ENCODE results near the gene ATF7IP2.
"Not testable (repeated sequence)": the region's sequence is repeated elsewhere in the genome, so short reads cannot be mapped to it uniquely, and the experiment has no call there.

DNA sequence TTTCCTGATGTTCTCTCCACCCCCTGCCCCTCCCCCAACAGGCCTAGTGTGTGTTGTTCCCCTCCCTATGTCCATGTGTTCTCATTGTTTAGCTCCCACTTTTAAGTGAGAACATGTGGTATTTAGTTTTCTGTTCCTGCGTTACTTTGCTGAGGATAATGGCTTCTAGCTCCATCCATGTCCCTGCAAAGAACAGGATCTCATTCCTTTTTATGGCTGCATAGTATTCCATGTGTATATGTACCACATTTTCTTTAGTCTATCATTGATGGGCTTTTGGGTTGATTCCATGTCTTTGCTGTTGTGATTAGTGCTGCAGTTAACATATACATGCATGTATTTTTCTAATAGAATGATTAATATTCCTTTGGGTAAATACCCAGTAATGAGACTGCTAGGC is 90.8 kb downstream of the ATF7IP2 start:
- TF ChIP-seq, protein P1, sequence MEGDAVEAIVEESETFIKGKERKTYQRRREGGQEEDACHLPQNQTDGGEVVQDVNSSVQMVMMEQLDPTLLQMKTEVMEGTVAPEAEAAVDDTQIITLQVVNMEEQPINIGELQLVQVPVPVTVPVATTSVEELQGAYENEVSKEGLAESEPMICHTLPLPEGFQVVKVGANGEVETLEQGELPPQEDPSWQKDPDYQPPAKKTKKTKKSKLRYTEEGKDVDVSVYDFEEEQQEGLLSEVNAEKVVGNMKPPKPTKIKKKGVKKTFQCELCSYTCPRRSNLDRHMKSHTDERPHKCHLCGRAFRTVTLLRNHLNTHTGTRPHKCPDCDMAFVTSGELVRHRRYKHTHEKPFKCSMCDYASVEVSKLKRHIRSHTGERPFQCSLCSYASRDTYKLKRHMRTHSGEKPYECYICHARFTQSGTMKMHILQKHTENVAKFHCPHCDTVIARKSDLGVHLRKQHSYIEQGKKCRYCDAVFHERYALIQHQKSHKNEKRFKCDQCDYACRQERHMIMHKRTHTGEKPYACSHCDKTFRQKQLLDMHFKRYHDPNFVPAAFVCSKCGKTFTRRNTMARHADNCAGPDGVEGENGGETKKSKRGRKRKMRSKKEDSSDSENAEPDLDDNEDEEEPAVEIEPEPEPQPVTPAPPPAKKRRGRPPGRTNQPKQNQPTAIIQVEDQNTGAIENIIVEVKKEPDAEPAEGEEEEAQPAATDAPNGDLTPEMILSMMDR (IDR thresholded peaks at IDR 0.05): not testable (repeated sequence)
- TF ChIP-seq, protein P2, sequence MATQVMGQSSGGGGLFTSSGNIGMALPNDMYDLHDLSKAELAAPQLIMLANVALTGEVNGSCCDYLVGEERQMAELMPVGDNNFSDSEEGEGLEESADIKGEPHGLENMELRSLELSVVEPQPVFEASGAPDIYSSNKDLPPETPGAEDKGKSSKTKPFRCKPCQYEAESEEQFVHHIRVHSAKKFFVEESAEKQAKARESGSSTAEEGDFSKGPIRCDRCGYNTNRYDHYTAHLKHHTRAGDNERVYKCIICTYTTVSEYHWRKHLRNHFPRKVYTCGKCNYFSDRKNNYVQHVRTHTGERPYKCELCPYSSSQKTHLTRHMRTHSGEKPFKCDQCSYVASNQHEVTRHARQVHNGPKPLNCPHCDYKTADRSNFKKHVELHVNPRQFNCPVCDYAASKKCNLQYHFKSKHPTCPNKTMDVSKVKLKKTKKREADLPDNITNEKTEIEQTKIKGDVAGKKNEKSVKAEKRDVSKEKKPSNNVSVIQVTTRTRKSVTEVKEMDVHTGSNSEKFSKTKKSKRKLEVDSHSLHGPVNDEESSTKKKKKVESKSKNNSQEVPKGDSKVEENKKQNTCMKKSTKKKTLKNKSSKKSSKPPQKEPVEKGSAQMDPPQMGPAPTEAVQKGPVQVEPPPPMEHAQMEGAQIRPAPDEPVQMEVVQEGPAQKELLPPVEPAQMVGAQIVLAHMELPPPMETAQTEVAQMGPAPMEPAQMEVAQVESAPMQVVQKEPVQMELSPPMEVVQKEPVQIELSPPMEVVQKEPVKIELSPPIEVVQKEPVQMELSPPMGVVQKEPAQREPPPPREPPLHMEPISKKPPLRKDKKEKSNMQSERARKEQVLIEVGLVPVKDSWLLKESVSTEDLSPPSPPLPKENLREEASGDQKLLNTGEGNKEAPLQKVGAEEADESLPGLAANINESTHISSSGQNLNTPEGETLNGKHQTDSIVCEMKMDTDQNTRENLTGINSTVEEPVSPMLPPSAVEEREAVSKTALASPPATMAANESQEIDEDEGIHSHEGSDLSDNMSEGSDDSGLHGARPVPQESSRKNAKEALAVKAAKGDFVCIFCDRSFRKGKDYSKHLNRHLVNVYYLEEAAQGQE (IDR thresholded peaks at IDR 0.05; ENCODE audit: insufficient read depth in 1 of 2, low read depth in 2 of 2, low read length in 1 of 2): not testable (repeated sequence)
